Right ventricle myocardium inferior (tissue), 1 donor: ENCODE data around the gene TRAF1. TPM values are rescaled to one million over a fixed set of nuclear protein-coding genes. Genes with fewer than 3 reads are reported as not detected.
A peak's percentile ranks its signal among the peaks of the same experiment; 100 is the strongest.
"Not testable (repeated sequence)": the region's sequence is repeated elsewhere in the genome, so short reads cannot be mapped to it uniquely, and the experiment has no call there.

Experiments
- ATAC-seq: fragments of 200-7000 bp; cut with Tn5 transposase; one replicate; pipeline ENCODE4 v1.9.1; 2020; ENCODE audit warnings: mild to moderate bottlenecking, moderate library complexity
- DNase-seq: peaks from one replicate; pipeline ENCODE4 v3.0.0; 2021; ENCODE audit errors: missing footprints
- intact Hi-C: fragments of 100-400 bp; cut with DNase I; formaldehyde crosslinking; loops from one replicate; pipeline ENCODE4 v1.11.0; 2022
- long read RNA-seq: library from polyadenylated mRNA; unstranded; transcript quantifications from one replicate; pipeline ENCODE4 v2.0.0, GENCODE V29; 2021
- total RNA-seq: library from RNA; stranded (reverse); fragmentation: NEBNext Ultra II Directional; extraction: Animal tissue kit (Norgen Biotek cat#: 25700); gene quantifications from one replicate; pipeline ENCODE4 v1.2.1, GENCODE V29; 2021
- donor health status: DM: no; HTN: yes; CAD: no; lungs with severe emphysema.

The TRAF1 gene
- 2.1 TPM for total RNA-seq
- long read RNA-seq, full-length matches to known transcripts, result 1 of 2 reads
- long read RNA-seq, partial matches to known transcripts, result 0 of 2 reads
- long read RNA-seq, other reads (novel, unspliced or antisense), result 1 of 2 reads

- DNase-seq (no peak), ATAC-seq (no peak)
- intact Hi-C loops, result loop anchor here (5.0 kb wide), 1 partner anchor 134 kb away; the partner anchor contains the start of gene FBXW2
Measured at GRCh38 chr9:120926397-120926928, at the start of gene TRAF1. TRAF1 (minus strand) TSS chr9:120926796; CDS start chr9:120926075, 721 bp downstream.

GRCh38 chr9:120974921-120975320 lies 48.3 kb upstream of the TRAF1 start:
- DNase-seq (no peak), ATAC-seq (no peak)
- intact Hi-C loops, result no loop called here

GRCh38 chr9:120974181-120974580 lies 47.6 kb upstream of the TRAF1 start:
- ATAC-seq, result no peak
- intact Hi-C loops, result no loop called here
- no peak for DNase-seq

GRCh38 chr9:120971938-120972337 lies 45.3 kb upstream of the TRAF1 start:
- DNase-seq (no peak), ATAC-seq (no peak)
- intact Hi-C loops, result no loop called here

GRCh38 chr9:120971471-120971870 lies 44.9 kb upstream of the TRAF1 start:
- DNase-seq, intact Hi-C loops, ATAC-seq: not testable (repeated sequence)

GRCh38 chr9:120970244-120970643 lies 43.6 kb upstream of the TRAF1 start:
- DNase-seq, result no peak
- no peak for ATAC-seq
- intact Hi-C loops, result no loop called here

GRCh38 chr9:120966013-120966369 lies 39.4 kb upstream of the TRAF1 start:
- ATAC-seq (peak; percentile 87), DNase-seq (no peak)
- intact Hi-C loops, result no loop called here

GRCh38 chr9:120965344-120966012 lies 38.9 kb upstream of the TRAF1 start:
- ATAC-seq (peak; percentile 66), DNase-seq (no peak)
- intact Hi-C loops, result no loop called here

- intact Hi-C loops, result no loop called here
- no peak for DNase-seq
- no peak for ATAC-seq
Measured at GRCh38 chr9:120961936-120962335, 35.3 kb upstream of the TRAF1 start.

- intact Hi-C loops, result no loop called here
- ATAC-seq (no peak), DNase-seq (no peak)
Measured at GRCh38 chr9:120960001-120960400, 33.4 kb upstream of the TRAF1 start.

- DNase-seq (no peak), ATAC-seq (no peak)
- intact Hi-C loops, result no loop called here
Measured at GRCh38 chr9:120956862-120957261, 30.3 kb upstream of the TRAF1 start.

- no peak for ATAC-seq
- intact Hi-C loops, result no loop called here
- no peak for DNase-seq
Measured at GRCh38 chr9:120951960-120952618, 25.5 kb upstream of the TRAF1 start.

GRCh38 chr9:120950421-120951388 lies 24.1 kb upstream of the TRAF1 start:
- ATAC-seq (no peak), DNase-seq (no peak)
- intact Hi-C loops, result no loop called here

- ATAC-seq (no peak), DNase-seq (no peak)
- intact Hi-C loops, result no loop called here
Measured at GRCh38 chr9:120949290-120949689, 22.7 kb upstream of the TRAF1 start.

GRCh38 chr9:120948824-120949223 lies 22.2 kb upstream of the TRAF1 start:
- ATAC-seq, result no peak
- intact Hi-C loops, result no loop called here
- no peak for DNase-seq

GRCh38 chr9:120947222-120947621 lies 20.6 kb upstream of the TRAF1 start:
- no peak for DNase-seq
- intact Hi-C loops, result no loop called here
- ATAC-seq, result no peak

- intact Hi-C loops, result no loop called here
- DNase-seq, result no peak
- ATAC-seq, result no peak
Measured at GRCh38 chr9:120946259-120946658, 19.7 kb upstream of the TRAF1 start.

- no peak for DNase-seq
- intact Hi-C loops, result no loop called here
- ATAC-seq, result no peak
Measured at GRCh38 chr9:120944948-120945347, 18.4 kb upstream of the TRAF1 start.

GRCh38 chr9:120944434-120944843 lies 17.8 kb upstream of the TRAF1 start:
- ATAC-seq, result no peak
- intact Hi-C loops, result no loop called here
- DNase-seq, result no peak
